NCI-H774 (cell line): Measurements from ENCODE around the gene DTL.
A peak's percentile ranks its signal among the peaks of the same experiment; 100 is the strongest.
"Not testable (repeated sequence)": the region's sequence is repeated elsewhere in the genome, so short reads cannot be mapped to it uniquely, and the experiment has no call there.

Experiments used
- DNase-seq: peaks from one replicate; lab custom pipeline; 2025; lab: John Stamatoyannopoulos, UW

Gene DTL, protein sequence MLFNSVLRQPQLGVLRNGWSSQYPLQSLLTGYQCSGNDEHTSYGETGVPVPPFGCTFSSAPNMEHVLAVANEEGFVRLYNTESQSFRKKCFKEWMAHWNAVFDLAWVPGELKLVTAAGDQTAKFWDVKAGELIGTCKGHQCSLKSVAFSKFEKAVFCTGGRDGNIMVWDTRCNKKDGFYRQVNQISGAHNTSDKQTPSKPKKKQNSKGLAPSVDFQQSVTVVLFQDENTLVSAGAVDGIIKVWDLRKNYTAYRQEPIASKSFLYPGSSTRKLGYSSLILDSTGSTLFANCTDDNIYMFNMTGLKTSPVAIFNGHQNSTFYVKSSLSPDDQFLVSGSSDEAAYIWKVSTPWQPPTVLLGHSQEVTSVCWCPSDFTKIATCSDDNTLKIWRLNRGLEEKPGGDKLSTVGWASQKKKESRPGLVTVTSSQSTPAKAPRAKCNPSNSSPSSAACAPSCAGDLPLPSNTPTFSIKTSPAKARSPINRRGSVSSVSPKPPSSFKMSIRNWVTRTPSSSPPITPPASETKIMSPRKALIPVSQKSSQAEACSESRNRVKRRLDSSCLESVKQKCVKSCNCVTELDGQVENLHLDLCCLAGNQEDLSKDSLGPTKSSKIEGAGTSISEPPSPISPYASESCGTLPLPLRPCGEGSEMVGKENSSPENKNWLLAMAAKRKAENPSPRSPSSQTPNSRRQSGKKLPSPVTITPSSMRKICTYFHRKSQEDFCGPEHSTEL

DNA sequence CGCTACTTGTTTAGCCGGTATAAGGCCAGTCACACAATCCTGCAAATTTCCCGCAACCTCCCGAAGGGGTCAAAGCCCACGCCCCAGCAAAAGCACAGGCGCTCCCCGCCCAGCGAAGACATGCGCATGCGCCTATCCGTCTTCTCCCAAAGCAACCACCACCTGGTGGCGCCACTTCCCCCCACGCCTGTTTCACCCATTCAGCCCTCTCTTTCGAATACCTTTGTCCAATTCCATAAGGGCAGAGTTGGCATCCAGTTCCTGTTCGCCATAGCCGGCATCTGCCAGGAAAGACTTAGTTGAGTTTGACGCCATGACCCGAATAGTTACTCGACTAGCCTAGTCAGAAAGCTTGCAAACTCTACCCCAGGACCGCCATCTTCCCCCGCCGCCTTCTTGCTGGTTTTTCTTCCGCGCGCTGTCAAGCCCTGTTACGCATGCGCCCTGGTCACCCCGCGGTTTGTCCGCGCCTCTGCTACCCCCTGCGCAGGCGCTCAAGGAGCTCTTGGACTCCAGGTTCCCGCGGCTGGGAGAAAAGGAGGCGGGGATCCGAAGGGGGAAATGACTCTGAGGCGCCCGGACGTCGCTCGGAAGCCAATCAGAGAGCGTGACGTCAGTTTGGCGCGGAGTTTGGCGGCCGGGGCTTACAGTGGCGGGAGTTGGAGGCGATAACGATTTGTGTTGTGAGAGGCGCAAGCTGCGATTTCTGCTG, at the start of gene DTL, which contains the start of gene INTS7:
Gene DTL (plus strand): TSS at position 626 of the 712 bp plus-strand sequence. CDS start 143 bp downstream, outside the sequence.
Gene INTS7 (minus strand): TSS at position 435 of the 712 bp plus-strand sequence. CDS start 120 bp downstream, at position 315.
- peak; percentile 100 for DNase-seq

DNA sequence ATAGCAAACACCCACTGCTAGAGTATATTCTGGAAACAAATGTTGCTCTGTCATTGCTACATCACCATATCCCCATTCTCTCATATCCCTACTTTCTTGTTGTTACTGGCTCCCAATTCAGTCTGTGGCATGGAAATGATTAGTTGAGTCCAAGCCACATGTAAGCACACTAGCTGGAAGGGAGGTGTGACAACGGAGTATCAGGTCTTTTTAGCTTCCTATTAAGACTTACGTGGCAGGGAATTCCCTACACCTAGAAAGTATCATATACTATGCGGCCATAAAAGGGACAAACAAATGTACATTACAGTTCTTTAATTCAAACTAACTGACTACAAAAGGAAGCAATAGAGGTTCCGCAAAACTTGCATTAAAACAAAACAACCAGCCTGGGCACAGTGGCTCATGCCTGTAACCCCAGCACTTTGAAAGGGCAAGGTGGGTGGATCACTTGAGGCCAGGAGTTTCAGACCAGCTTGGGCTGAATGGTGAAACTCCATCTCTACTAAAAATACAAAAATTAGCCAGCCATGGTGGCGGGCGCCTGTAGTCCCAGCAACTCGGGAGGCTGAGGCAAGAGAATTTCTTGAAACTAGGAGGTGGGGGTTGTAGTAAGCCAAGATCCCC, 48.8 kb upstream of the DTL start:
- DNase-seq: no peak

DNA sequence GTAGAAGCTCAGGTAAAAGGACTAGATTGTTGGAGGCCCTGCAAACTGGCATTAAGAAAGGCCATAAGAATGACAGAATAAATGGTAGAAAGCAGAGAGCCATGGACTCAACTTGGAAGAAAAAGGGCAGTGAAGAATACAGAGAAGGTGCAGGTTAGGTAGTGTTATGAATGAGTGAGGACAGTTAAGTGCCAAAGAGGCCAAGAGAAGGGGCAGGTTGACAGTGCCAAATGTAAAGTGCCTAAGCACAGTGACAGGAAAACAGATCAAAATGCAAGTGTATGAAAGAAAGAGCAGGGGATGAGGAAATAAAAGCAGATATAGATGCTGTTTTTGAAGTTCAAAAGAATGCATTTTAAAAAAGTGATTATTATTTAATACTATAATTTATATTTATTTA, 43.9 kb upstream of the DTL start:
- DNase-seq: no peak

DNA sequence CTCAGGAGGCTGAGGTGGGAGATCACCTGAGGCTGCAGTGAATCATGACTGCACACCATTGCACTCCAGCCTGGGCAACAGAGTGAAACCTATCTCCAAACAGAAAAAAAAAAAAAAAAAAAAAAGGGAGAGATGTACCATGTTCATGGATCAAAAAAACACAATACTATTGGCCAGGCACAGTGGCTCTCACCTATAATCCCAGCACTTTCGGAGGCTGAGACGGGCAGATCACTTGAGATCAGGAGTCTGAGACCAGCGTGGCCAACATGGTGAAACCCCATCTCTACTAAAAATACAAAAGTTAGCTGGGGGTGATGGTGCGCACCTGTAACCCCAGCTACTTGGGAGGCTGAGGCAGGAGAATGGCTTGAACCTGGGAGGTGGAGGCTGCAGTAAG, 38.1 kb upstream of the DTL start:
- not testable (repeated sequence) for DNase-seq

DNA sequence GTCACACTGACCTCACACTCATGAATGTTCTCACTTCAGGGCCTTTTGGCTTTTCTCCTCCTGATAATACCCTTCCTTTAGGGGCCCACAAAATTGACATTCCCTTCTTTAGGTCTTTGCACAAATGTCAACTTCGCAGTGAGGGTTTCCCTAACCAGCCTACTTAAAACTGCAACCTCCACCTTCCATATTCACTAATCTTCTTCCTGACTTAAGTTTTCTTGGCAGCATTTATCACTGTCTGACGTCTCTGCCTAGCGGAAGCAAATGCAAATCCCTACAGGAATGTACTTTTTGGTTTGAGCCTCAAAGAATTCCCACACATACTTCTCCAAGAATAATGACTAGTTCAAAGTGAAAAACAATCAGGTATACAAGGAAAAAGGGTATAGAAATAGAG, 33.0 kb upstream of the DTL start:
- DNase-seq: no peak

DNA sequence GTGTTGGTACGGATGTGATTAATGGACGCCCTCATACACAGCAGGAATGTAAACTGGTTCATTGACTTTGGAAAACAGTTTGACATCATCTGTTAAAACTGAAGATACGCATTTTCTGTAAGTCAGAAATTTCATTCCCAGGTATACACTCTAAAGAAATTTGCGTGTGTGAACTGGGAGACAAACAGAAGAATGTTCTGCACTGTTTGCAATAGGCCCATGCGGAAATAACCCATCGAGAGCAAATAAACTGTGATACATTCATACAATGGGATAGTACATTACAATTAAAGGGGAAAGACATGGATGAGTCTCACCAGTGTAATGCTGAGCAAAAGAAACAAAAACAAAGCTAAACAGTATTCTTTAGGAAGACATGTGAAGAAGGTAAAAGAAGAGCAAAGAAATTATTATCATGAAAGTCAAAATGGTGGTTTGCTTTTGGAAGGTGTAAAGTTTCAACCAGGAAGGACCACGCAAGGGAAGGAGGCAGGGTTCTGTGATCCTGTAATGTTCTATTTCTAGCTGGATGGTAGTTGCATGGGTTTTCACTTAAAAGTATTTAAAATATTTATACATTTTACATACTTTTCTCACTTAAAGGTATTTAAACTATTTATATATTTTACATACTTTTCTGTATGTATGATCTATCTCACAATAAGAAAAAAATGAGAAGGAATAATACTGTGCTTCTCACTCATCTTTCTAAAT, 30.5 kb upstream of the DTL start:
- DNase-seq: no peak

DNA sequence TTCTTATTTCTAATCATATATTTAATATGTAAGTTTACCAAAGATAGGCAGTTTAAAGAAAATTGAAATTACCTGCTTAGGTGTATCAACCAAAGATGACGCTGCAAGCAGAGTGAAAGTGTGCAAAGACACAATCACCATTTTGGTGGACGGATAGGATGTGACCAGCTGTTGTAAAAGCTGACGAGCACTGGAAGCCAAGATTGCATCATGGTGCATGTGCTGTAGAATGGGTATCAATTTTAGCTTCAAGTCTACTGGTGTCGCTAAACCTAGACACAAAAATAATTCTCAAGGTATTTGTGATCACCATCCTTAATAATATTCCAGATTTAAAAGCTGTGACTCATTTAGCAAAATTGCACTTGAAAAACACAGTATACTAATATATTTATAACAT, 28.4 kb upstream of the DTL start:
- DNase-seq: no peak

DNA sequence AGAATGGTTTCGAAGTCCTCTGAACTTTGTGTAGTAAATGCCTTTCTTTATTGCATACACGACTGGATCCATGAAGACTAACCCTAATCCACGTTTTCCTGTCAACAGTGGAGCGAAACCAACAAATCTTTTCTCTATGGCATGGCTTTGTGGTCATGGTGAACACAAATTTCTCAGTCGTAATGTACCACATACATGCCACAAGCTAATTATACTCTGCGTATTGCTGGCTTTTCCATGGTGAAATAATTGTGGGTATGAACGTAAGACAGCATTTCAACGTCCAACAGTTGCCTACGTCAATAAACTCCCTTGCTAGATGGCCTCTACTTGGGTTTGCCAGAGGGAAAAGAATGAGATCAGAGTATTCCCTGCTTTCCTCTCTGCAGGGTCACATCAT, 27.7 kb upstream of the DTL start:
- DNase-seq: no peak

DNA sequence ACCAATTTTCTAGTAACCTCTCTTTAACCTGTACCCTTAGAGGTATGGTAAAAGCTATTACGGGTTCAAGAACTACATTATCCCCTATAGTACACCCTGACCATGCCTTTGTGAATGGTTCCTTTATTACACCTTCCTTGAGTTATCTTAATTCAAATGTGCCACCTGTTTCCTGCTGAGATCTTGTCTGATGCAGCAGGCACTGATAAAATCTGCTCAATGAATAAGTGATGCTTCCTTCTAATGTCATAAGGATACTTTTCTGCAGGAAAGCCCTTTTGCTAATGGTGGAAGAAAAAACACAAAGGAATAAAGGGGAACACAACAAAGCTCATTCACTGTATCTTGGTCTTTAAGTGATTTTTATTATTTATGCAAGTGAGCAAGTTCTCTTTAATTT, 26.0 kb upstream of the DTL start:
- DNase-seq: no peak

DNA sequence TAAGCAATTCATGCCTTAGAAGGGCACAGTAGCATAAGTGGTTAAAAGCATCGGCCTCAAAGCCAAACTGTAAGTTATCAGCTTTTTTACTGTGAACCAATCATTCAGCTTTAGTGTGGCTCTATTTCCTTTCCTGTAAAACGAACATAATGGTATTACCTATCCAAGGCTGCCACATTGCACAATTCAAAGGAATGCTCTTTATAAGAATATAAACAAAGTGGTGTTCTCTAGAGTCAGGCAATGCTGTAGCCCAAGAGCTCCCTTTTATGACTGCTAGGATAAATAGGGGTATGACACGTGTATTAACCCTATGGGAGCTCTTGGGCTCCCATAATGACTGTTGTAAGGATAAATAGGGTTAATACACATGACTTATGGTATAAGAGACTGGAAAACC, 25.5 kb upstream of the DTL start:
- no peak for DNase-seq

DNA sequence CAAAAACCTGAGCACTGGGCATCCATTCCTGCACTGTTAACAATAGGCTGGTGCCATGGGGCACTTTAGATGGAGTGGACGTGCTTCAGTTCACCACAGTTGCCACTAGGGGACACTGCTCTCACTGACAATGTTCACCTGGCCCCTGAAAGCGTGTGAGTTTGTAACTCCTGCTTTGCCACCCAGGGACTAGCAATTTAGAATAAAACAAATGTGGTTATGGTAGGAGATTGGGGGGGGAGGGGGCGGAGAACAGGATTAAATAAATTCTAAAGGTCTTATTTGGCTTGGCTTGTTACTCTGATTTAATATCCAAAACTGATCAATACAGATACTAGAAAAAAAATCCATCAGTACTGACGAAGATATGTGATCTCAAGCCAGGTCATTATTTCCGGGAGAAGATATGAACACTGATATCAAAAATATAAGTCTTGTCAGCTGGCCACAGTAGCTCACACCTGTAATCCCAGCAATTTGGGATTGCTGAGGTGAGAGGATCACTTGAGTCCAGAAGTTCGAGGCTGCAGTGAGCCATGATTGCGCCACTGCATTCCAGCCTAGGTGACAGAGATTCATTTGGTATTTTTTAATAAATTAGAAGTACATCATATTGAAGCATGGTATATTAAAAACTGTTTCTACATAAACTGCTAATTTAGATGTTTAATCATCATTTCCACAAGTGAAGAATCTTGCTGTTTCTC, 23.4 kb upstream of the DTL start:
- peak; percentile 61 for DNase-seq

DNA sequence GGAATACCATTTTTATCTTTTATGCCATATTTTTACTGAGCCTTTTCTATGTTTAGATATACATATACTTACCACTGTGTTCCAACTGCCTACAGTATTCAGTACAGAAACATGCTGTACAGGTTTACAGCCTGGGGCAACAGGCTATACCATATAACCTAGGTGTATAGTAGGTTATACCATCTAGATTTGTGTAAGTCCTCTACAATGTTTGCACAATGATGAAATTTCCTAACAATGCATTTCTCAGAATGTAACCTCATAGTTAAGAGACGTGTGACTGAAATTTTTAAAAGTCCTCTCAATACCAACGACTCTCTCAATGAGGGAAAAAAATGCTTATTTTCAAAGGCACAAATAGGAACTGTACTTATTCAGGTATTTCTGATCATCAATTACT, 21.9 kb upstream of the DTL start:
- DNase-seq: no peak

DNA sequence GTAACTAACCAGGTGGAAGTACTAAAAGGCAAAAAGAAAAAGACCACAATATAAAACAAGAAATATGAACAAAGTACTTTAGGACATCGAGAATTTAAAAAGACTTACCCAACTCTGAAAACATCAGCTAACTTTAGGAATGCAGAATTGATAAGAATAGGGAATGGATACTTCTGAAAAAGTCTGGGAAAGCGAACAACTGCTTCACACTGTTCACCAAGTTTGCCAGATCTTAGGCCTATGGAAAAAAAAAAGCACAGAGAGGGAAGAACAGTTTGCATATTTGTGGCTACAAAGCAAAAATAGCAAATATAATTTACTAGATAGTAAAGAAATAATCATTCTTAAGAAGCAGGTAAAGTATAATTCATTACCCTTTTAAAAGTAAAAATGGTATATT, 14.6 kb upstream of the DTL start:
- no peak for DNase-seq

DNA sequence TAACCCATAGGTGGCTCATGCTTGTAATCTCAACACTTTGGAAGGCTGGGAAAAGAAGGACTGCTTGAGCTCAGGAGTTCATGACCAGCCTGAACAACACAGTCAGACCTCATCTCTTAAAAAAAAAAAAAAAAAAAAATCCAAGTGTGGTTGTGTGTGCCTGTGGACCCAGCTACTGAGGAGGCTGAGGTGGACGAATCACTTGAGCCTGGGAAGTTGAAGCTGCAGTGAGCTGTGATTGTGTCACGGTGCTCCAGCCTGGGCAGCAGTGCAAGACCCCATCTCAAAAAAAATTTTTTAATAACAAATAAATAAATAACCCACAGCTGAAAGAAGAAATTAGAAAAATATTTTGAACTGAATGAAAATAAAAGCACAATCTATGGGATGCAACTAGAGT, 14.0 kb upstream of the DTL start:
- DNase-seq: no peak

DNA sequence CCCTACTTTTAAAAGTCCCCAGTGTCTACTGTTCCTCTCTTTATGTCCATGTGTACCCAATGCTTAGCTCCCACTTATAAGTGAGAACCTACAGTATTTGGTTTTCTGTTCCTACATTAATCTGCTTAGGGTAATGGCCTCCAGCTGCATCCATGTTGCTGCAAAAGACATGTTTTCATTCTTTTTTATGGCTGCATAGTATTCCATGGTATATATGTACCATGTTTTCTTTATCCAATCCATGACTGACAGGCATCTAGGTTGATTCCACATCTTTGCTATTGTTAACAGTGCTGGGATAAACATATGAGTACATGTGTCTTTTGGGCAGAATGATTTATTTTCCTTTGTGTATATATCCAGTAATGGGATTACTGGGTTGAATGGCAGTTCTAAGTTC, 12.6 kb upstream of the DTL start:
- not testable (repeated sequence) for DNase-seq

DNA sequence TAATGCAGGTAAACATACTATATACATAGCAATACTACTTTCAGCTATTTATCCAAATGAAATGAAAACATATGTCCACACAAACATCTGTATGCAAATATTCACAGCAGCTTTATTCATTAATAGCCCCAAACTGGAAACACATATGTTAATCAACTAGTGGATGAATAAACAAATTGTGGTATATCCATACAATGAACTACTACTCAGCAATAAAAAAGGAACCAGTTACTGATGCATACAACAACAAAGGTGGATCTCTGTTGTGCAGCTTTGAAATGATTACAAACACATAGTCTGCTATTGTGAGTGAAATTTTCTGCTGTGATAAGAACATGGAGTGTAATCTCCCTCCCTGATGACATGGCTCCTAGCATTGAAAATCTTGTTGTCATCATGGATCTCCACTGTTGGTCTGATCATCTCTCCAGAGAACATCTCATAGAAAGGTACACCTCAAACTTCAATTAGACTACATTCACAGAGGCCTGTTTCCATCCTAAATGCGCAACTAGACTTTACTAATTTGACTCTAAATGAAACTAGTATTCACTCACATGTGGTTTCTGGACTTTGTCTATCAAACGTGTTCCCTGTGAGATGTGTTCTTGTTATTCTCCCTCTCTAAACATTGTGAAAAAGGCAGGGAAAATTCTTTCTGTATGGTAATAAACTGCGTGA, 10.9 kb upstream of the DTL start:
- DNase-seq: no peak

DNA sequence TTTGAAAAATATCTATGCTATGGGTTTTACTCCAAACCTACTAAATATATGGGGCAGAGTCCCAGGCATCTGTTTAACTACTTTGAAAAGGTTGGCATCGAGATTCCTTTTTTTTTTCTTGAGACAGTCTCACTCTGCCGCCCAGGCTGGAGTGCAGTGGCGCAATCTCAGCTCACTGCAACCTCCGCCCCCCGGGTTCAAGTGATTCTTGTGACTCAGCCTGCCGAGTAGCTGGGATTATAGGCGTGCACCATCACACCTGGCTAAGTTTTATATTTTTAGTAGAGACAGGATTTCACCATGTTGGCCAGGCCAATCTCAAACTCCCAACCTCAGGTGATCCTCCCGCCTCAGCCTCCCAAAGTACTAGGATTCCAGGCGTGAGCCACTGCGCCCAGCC, 7.8 kb upstream of the DTL start:
- not testable (repeated sequence) for DNase-seq

DNA sequence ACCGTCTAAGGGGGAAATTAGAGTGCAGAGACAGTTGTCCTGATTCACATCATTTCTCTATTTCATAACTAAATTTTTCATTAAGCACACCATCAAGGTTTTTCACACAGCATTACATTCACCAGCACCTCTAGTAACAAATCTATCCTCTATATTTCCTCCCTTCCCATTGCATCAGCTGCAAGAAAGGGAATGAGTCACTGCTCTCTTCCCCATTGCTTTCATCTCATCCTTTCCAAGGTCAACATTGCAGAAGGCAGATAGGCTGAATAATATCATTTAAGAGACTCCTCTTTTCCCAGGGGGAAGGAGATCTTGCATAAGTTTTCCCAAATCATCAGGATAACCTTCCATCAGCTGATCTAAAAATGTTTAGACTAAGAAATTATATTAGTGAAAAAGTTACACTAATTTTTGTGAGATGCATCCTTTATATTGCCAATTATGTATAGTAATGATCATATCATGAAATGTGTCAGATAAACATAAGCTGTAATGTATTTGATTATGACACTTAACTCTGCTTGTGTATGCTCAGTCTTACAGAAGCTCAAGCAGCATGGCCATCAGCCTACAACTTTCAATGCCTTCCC, 4.5 kb upstream of the DTL start:
- no peak for DNase-seq

DNA sequence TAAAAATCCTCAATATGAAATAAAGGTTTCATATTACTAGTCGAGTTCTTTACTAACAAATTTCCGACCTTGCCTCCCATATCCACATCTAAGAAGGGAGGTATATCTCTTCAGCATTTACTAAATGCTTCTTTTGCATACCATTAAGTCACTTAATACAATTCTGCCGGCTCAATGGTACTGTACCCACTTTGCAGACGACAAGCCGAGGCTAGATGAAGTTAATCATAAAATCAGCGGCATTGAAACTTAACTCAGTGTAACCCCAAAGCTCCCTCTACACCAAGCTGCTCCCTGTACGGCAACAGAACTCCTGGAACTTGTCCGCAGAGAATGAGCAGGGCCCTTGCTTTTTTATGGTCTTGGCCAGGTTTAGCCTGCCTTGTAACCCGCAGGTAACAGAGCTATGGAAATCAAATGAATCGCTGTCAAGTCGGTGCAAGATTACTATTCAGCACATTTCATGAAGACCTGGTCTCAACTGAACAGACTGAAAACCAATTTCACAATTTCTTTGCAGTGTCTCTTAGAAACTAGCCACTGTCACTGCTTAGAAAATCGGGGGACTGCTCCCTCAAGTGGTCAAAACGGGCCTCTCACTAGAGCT, 929 bp upstream of the DTL start:
- no peak for DNase-seq
